HG03159 (cell line): Measurements from ENCODE around the gene CDKL5.
A peak's percentile ranks its signal among the peaks of the same experiment; 100 is the strongest.

Experiments
- ATAC-seq: cut with Tn5 transposase; IDR thresholded peaks from one replicate; pipeline ENCODE4 v1.9.1; 2021; ENCODE audit warnings: mild to moderate bottlenecking, moderate library complexity; ENCODE audit not compliant: unreplicated experiment

Gene CDKL5

DNA sequence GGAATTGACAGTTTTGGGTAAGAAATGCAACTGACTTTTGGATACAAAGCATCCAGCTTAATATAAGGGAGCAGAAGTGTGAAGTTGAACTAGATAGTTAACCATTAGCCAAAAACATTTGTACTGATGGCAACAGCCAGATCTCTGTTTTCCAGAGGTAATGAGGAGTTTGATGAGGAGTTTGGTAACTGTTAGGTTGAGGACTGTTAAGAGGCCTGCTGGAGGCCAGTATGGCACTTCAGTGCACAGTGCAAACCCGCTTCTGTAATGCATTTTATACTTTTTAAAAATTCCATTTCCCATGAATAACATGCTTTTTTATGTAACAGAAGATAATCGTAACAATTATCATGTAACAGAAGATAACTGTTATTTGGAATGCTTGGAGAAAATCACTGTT lies 30.0 kb downstream of the CDKL5 start:
- ATAC-seq, result no peak

DNA sequence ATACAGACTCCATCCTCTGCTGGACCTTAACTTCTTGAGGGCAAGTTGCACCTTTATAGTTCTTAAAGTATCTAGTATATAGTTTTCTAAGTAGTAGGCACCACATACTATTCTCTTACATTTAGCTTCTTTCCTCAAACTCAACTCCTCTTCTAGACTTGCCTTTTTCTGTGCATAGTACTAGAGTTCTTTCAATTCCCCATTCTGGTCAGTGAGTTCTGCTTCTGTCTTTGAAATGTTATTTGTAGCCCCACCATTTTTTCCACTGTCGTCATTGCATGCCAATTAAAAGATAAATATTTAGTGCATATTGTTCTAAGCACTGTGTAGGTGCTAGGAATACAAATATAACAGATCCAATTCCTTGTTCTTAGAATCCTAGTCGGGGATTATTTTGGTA lies 31.6 kb downstream of the CDKL5 start:
- ATAC-seq, result no peak

DNA sequence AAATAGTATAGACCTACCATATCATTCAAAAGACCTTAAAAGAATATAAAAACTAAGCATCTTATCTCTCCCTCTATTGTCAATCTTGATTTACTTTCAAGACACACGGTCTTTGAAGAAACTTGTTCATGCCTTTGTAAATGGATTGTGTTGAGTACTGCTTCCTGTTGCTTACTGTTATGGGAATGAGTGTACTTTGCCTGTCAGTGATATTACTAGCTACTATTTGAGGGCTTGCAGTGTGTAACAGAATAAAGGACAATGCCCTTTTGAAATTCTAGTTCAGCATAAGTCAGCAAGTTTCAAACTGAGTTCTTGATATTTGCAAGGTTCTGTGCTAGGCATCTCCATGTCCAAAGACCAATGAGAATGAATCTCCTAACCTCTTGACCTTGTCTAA lies 36.0 kb downstream of the CDKL5 start:
- no peak for ATAC-seq

DNA sequence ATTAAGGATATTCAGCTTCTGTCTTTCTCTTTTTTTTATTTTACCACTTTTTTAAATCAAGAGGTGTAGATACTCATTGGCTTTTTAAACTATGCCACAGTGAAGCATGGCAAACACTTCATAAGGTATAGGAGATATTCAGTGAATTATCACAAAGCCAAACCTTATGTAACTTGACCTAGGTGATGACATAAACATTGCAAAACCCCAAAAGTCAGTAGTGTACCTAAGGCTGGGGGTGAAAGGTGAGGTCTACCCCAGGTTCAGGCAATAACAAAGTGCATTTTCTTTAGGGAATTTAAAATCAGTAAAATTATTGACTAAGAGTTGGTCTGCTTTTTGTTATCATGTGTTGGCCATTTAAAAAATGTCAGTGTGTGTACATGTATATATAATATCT lies 39.1 kb downstream of the CDKL5 start:
- no peak for ATAC-seq

DNA sequence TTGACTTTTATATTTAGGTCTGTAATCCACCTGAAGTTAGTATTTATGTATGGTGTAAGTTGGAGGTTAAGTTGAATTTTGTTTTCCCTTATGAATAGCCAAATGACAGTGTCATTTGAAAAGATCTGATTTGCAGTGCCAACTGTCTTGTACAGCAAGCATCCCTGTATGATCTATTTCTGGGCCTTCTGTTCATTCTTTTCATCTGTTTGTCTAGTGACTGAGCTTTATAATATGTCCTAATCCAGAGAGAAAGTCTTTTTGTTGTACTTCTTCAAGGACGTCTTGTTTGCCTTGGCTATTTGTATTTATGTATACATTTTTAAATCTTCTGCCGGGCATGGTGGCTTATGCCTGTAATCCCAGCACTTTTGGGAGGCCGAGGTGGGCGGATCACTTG lies 39.6 kb downstream of the CDKL5 start:
- ATAC-seq, result no peak

DNA sequence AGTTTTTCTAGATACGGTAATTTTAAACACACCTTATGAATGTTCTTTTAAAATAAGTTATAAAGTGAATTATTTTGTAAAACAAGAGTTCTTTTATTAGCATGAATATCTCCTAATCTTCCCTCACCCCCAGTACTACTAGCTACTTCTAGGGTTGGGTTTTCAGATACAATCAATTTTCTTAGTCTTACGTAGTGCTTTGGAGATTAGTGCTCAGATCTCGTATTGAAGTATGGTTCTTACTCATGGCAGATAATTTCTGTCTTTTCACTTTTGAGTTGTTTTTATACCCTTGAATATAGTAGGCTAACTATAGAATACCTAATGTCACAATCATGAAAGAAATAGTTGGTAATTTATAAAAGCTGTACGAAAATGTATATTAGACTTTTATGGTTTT lies 43.2 kb downstream of the CDKL5 start:
- ATAC-seq, result no peak

DNA sequence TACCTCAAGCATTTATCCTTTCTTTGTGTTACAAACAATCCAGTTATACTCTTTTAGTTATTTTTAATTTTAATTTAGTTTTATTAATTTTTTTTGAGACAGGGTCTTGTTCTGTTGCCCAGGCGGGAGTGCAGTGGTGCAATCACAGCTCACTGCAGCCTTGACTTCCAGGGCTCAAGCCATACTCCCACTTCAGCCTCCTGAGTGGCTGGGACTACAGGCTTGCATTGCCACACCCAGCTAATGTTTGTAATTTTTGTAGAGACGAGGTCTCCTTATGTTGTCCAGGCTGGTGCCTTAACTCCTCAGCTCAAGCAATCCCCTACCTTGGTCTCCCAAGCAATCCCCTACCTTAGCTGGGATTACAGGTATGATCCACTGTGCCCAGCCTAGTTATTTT lies 45.9 kb downstream of the CDKL5 start:
- no peak for ATAC-seq

DNA sequence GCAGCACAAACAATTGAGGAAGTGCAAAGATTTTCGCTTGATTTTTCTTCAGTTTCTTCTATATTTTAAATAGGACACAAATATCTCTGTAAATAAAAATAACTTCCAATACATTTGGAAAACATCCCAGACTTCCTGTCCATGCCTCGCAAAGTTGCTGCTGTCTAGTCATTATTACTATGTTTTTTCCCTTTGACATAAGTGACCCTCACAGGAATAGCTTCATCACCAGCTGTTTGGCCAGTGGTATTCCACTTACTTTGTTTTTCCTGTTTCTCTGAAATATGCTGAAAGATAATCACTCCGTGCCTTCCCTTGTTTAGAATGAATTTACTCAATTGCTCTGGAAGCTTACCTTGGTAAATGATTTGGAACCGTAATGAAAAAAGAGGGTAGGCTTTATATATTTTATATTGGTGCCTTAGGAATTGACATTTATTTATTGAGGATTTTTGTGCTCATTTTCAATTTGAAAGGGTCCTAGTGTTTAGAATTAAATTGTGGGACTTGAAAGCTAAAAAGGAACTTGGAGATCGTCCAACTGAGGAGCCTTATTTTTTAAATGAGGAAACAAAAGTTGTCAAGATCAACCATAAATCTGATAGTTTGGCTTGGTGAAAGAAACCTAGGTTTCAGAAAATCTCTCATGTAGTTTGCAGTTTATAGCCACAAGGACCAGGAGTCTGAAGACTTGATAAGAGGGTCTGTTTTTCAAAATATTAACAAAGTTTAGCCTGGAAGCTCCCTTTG lies 65.6 kb downstream of the CDKL5 start:
- ATAC-seq, result no peak

DNA sequence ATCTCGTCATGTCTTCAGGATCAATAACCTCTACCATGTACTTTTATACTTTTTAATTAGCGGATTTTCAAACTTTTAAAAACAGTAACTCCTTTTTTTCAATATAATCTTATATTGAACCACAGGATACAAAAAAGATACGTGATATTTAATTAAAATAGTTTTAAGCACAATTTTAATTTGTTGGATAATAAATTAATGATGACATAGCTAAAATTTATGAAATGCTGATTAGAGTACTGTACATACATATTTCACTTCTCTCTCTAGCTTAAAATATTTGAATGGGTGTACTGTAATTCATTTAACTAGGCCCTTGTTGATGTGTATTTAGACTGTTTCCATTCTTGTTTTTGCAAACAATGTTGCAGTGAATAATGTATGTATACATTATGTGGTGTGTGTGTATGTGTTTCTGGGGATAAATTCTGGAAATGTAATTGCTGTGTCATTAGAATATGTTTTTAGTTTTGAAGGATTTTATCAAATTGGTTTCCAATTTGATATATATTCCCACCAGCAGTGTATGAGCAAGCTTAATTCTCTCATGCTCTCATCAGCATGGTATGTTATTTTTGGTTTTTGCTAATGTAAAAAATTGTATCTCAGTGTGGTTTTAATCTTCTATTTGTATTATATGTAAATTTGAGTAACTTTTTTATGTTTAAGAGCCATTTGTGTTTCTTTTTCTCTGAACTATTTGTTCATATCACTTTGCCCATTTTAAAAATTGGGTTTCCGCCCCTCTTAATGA lies 66.4 kb downstream of the CDKL5 start:
- ATAC-seq, result no peak

DNA sequence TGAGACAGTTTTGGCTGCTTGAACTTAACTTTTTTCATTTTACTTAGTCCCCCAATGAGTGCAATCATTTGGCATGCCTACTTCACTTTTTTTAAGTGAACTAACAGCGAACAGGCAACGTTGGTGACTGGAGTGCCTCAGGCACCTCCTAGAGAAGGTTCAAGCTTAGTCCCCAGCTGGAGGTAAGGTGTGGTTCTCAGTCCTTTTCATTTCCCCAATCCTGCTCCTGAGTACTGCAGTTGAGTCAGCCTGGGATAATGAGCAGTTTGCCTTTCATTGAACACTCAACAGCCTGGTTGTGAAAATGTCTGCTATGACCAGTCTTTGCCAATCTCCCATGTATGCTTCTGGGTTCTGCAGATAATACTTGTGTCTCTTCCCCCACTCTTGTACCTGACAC lies 109.5 kb downstream of the CDKL5 start:
- ATAC-seq, result no peak

DNA sequence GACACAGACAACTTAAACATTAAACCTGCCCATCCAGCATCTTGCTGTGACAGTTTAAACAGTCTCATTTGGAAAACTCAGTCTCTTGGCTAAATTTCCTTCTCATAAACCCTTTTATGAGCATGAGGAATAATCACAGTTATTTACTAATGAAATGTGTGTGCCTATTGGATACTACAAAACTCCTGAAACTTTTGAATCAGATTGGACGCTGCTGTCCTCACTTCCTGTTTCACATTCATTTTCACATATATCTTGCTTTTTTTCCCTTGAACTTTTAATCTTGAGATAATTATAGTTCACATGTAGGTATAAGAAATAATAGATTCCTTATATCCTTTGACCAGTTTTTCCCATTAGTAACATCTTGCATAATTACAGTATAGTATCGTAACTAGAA lies 111.7 kb downstream of the CDKL5 start:
- ATAC-seq, result peak; percentile 48

DNA sequence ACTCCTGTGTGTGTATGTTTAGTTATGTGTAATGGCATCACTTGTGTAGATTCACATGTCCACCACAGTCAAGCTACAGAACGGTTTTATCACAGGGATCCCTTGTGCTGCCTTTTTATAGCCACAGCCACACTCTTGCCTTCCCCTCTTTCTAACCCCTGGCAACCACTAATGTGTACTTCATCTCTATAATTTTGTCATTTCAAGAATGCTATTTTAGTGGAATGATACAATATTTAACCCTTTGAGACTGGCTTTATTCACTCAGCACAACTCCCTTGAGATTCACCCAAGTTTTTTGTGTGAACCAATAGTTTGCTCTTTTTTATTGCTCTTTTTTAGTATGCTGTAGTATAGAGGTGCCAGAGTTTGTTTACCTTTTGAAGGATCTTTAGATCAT lies 112.1 kb downstream of the CDKL5 start:
- peak; percentile 44 for ATAC-seq

DNA sequence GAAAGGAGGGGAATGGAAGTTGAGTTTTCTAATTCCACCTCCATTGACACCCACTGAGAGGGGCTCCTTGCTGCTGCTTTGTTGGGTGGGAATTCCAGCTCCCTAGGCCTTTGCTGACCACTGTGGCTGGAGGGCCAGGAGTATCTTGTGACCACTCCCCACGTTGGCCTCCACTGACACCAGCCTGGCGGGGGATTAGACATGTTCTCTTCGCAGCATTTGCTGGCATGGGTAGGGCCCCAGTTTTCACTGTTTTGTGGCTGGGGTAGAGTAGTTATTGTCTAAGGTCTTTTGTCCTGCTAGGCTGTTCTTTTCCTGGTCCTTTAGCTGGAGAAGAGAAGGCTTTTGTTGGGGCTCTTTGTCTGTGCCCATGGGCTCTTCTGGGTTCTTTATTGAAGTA lies 116.7 kb downstream of the CDKL5 start:
- no peak for ATAC-seq

DNA sequence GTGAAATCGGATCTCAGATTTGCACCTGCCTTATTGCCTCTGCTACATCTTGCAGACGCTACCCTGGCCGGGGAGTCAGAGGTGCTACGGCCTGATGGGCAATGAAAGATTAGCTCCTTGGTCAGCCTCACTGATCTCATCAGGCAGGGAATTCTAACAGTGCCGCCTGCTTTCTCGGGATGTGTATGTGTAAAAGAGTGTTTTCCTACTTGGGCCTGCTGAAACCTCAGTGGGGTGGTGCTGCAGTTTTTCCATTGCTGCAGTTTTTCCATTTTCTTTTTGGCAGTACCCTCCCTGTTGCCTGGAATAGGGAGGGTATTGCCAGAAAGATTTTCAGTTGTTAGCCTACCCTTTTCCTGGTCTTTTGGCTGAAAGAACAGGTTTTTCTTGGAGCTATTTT lies 117.5 kb downstream of the CDKL5 start:
- no peak for ATAC-seq

DNA sequence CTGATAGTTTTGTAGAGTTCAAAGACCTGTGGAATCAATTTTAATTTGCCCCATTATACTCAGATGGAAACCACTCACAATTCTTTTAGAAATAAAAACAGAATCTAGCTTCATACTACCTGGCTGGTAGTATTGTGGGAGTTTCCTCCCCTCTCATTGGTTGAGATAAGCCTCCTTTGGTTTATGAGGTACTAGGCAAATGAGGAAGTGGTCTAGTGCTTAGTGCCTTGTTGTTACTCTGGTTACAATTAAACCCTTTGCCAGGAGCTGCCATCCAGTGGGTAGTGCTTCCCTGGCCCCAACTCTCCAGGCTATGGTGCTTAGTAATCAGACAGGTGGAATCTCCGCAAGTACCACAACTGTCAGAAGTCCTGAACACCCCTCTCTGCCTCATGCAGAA lies 118.3 kb downstream of the CDKL5 start:
- no peak for ATAC-seq

DNA sequence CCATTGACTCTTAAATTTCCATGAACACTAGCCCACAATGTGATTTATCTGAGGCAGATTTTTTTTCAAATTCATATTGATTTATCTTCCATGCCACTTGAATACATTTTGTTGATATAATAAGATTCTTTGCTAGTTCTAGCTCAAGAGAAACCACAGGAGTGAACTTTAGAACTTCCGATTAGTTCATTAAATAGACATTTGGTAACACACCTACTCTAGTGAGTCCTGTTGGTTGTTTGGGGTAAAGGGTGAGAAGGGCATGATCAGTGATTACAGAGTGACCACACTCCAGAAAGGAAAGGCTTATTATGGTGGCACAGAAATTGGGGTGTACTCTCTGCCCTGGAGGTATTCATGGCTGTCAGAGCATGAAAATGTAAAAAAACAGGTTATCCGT lies 120.4 kb downstream of the CDKL5 start:
- no peak for ATAC-seq

DNA sequence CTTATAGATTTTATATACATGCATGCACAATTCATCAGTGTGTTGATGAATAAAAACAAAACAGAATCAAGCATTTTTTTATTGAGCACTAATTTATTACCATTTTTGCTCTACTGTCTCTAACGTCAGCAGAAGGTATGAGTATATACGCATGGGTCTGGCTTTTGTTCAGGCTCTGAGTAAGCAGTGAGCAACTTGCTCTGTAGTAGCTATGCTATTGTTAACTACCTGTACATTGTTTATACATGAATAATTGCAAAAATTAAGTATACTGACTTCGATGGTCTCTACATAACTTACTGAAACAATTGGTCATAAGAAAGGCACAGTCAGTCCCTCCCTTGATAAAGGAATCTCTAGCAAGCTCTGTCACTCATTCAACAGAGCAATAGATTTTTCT lies 123.6 kb downstream of the CDKL5 start:
- ATAC-seq, result no peak

DNA sequence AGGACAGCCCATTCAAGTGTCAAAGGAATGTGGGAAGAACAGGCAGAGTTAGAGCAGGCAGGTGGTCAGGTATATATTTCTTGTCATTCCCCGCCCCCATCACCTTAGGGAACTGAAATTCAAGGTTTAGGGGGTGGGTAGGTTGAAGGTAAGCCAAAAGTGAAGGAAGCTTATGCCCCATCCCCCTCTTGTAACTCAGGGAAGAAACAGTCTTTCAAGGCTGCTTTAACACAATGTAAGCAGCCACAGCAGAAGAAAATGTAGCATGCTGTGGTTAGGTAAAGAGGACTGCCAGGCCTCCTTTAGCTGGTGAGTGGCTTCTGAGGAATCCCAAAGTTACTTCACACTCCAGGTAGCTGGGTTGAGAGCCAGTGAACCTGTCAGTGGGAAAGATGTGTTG lies 124.2 kb downstream of the CDKL5 start:
- no peak for ATAC-seq

DNA sequence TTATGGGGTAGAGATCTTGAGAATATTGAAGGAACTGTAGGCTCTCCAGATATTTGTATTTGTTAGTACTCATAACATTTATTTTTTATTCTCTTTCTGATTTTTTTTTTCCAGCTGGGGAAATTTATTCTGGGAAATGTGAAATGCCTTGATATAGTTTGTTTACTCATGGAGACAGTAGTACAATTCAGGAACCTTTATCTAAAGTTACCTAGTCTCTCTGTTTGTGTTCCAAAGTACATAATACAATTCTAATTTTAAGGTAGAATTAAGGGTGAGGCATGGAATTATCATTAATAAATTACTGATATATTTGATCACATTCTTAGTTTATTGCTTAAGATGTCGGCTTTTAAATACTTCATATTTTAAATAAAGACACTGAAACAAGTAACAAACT lies 132.5 kb downstream of the CDKL5 start:
- no peak for ATAC-seq

DNA sequence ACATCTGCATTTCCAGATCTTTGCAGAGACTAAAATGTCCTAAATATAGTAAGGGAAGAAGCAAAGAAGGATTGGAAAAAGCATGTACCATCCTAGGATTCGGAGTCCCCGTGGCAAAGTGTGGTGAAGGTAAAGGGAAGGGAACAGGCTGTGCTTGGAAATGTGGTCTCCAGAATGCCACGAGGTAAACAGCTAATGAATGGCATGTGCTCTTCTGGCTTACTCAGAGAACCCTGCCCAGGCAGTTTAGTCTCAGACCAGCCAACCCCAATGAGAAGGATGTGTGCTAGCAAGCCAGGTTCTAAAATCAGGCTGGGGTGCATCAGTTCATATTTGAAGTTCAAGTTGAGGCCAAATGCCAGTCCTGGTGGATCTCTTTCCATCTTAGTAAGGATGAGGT lies 133.4 kb downstream of the CDKL5 start:
- ATAC-seq, result no peak

DNA sequence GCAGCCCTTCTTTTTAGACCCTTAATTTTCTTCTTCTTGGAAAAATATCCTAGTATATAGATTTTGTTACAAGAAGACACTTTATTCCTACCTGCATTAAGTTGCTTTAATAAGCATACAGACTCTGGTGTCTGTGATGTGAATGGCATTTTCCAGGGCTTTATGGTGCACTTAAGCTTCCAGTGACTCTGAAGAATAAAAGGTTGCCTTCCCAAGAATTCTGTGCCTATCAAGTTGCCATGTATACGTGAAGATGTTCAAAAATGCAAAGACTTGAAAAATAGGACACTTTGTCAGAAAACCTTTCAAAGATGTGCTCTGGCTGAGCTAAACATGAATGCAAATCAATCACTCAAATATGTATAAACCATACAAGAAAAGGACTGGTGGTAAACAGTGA lies 135.6 kb downstream of the CDKL5 start:
- no peak for ATAC-seq

DNA sequence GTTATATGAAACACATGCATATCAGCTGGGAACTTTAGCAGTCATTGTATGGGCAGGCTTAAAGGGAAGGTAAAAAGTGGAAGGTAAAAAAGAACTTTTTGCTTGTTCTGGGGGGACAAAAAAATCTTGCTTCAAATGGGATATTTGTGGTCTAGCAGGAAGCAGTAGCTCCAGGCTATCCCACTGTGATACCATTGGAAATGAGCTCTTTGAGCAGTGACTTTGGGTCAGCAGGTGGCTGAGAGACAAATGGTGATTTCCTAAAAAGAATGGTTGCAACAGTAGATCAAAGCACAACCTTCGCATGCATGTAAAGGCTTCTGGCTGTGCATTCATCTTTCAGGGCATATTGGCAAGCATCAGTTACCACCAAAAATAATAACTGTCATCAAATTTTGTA lies 140.3 kb downstream of the CDKL5 start:
- ATAC-seq, result no peak

DNA sequence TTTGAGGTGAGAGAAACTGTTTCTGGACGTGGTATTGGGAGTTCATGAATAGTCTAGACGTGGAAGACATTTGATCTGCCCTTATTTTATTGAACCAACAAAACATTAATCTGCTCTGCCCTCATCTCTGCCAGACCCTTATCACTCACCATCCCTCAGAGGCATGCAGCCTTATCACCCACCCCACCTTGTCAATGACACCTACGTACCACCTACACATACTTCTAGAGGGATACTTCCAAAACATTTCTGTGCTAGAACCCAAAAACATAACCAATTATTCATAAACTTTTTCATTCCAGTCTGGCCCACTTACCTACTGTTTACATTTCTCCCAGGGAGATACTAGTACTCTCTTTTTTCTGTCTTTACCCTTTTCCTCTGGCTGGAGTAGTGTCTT lies 141.3 kb downstream of the CDKL5 start:
- ATAC-seq, result no peak
